Adrenal gland (tissue), 12 donors: ENCODE results near the gene IPPK. TPM values are rescaled to one million over a fixed set of nuclear protein-coding genes. Genes with fewer than 3 reads are reported as not detected.

Source experiments
- DNase-seq, 7 donors: peaks; one replicate each; pipeline ENCODE4 v3.0.0-alpha.2; 2019 to 2020
- H3K27ac ChIP-seq, 5 donors: fragments of 200-600 bp; sonication (generic) in 4 of 5; 1 replicate in 3 of 5; 2 replicates in 2 of 5; pipeline versions ENCODE4 v1.5.1 to v1.8.0; 2016 to 2020; ENCODE audit warnings: mild to moderate bottlenecking in 1 of 5
- H3K27me3 ChIP-seq: fragments of 200-600 bp; 2 replicates; pipeline ENCODE4 v1.8.0; 2021
- H3K36me3 ChIP-seq, 2 donors: fragments of 200-600 bp; replicated peaks in 1 of 2; 1 replicate in 1 of 2; 2 replicates in 1 of 2; pipeline versions ENCODE4 v1.5.1 to v1.8.0; 2018 to 2022
- H3K4me1 ChIP-seq, 2 donors: fragments of 200-600 bp; replicated peaks in 1 of 2; 1 replicate in 1 of 2; 2 replicates in 1 of 2; pipeline versions ENCODE4 v1.5.1 to v1.8.0; 2018 to 2021
- H3K4me3 ChIP-seq, 4 donors: fragments of 200-600 bp; sonication (generic) in 3 of 4; one replicate each; pipeline ENCODE4 v1.5.1; 2016 to 2018
- H3K9me3 ChIP-seq, 3 donors: fragments of 200-600 bp; sonication (generic) in 1 of 3; replicated peaks in 1 of 3; 1 replicate in 2 of 3; 2 replicates in 1 of 3; pipeline versions ENCODE4 v1.5.1 to v1.8.0; 2016 to 2021
- POLR2A ChIP-seq, 2 donors: fragments of 450-650 bp; IDR thresholded peaks; one replicate each; pipeline ENCODE4 v1.6.1; 2017; ENCODE audit warnings: antibody characterized with exemption in 2 of 2, mild to moderate bottlenecking in 2 of 2, moderate library complexity in 1 of 2
- WGBS, 4 donors: extraction: QIAGEN DNeasy Blood & Tissue Kit in 2 of 4; methylation state at CpG; one replicate each; pipeline versions ENCODE4 v1.1.5 to v1.1.7; 2013 to 2017; 5-methylcytosine and 5-hydroxymethylcytosine counted together
- intact Hi-C, 2 donors: fragments of 100-400 bp; cut with DNase I; formaldehyde crosslinking; loops; one replicate each; pipeline versions ENCODE4 v1.14.1 to v1.15.0; 2022 to 2023
- polyA plus RNA-seq, 3 donors: library from polyadenylated mRNA; stranded (reverse); fragments of 200-250 nt in 2 of 3; fragments of 350-450 nt in 1 of 3; fragmentation: Illumina TruSeq in 1 of 3; extraction: RNeasy Lipid Tissue Mini Kit (QIAGEN cat#74804) in 1 of 3; gene quantifications; one replicate each; pipeline ENCODE4 v1.2.3, GENCODE V29; 2013 to 2014
- total RNA-seq, 9 donors: library from RNA; depleted of rRNA in 4 of 9; stranded (reverse); fragments of >200 nt in 4 of 9; fragments of 120-200 nt in 1 of 9; fragmentation: NEBNext Ultra II Directional in 1 of 9; extraction: Animal tissue kit (Norgen Biotek cat#: 25700) in 1 of 9; gene quantifications; one replicate each; pipeline versions ENCODE4 v1.1.0 to v1.2.4, GENCODE V29; 2013 to 2023
- TF ChIP-seq, protein P1 (sequence below), 6 experiments: fragments of 450-650 bp in 4 of 6; fragments of 200-600 bp in 2 of 6; sonication (generic) in 1 of 6; IDR thresholded peaks; 1 replicate in 5 of 6; 2 replicates in 1 of 6; pipeline versions ENCODE4 v1.5.1 to v1.8.0; 2016 to 2021; ENCODE audit warnings: antibody characterized with exemption in 6 of 6, mild to moderate bottlenecking in 2 of 6, moderate library complexity in 1 of 6
- donor health status: healthy with polysubstance abuse.
- donor health status: Bipolar disorder and iron deficiency.
- donor health status: DM: yes; HTN: yes; CAD: no.
- donor health status: DM: no; HTN: no; CAD: no.
- donor health status: DM: no; HTN: no; CAD: no.
- donor health status: DM: yes; HTN: yes; CAD: no.

IPPK gene
- total and polyA plus RNA-seq, 12 donors: 2.9 to 22.2 (median 9.0) TPM

GRCh38 chr9:92655896-92656536 is 13.9 kb downstream of the IPPK start:
- WGBS, 4 donors: 92 to 95% (median 94%) methylated on average over 4 to 9 of the region's 9 CpGs
- intact Hi-C loops: no loop called here
- H3K27ac ChIP-seq: no peak overlapping the region
- DNase-seq: no peak
- TF ChIP-seq, protein P1, sequence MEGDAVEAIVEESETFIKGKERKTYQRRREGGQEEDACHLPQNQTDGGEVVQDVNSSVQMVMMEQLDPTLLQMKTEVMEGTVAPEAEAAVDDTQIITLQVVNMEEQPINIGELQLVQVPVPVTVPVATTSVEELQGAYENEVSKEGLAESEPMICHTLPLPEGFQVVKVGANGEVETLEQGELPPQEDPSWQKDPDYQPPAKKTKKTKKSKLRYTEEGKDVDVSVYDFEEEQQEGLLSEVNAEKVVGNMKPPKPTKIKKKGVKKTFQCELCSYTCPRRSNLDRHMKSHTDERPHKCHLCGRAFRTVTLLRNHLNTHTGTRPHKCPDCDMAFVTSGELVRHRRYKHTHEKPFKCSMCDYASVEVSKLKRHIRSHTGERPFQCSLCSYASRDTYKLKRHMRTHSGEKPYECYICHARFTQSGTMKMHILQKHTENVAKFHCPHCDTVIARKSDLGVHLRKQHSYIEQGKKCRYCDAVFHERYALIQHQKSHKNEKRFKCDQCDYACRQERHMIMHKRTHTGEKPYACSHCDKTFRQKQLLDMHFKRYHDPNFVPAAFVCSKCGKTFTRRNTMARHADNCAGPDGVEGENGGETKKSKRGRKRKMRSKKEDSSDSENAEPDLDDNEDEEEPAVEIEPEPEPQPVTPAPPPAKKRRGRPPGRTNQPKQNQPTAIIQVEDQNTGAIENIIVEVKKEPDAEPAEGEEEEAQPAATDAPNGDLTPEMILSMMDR (IDR thresholded peaks at IDR 0.05): no peak
- no peak for TF ChIP-seq POLR2A (IDR thresholded peaks at IDR 0.05)
- peaks cover 0 to 24% of the 10 kb centered on the region in 2 donors for H3K36me3 ChIP-seq
- no peaks in the 10 kb centered on the region for H3K9me3 ChIP-seq
- no peaks in the 10 kb centered on the region for H3K27me3 ChIP-seq
- peaks cover 0 to under 1% of the 10 kb centered on the region in 2 donors for H3K4me1 ChIP-seq
- no peak overlapping the region for H3K4me3 ChIP-seq

DNA sequence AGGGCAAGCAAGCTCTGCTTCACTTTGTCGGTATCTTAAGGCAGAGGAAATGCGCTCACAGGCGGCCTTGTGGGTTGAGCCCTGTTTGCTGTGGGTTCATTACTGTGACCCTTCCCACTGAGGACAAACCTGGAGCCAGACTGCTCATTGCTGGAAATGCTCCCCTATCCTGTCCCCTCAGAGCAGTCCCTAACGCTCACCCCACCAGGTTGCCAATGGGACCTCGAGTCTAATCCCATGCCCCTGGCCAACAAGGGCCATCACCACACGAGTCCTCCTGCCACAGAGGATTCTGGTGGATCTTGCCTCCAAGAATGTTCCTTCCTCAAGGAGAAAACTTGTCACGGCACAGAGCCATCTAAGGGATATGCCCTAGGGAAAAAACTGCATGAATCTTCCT is 14.6 kb downstream of the IPPK start:
- Histone ChIP-seq H3K4me3 (no peak overlapping the region), H3K27me3 (no peaks in the 10 kb centered on the region), H3K9me3 (no peaks in the 10 kb centered on the region), H3K36me3 (peaks cover 0 to 24% of the 10 kb centered on the region in 2 donors), H3K4me1 (no peaks in the 10 kb centered on the region), H3K27ac (no peak overlapping the region)
- 94 to 98% (median 96%) methylated on average over 4 to 7 of the region's 7 CpGs for WGBS, 4 donors
- intact Hi-C loops: no loop called here
- TF ChIP-seq, protein P1 (IDR thresholded peaks at IDR 0.05): no peak
- no peak for TF ChIP-seq POLR2A (IDR thresholded peaks at IDR 0.05)
- no peak for DNase-seq

- DNase-seq: peak in 1 of 7 donors; percentile 36
- 91 to 94% (median 92%) methylated on average over 11 to 19 of the region's 19 CpGs for WGBS, 4 donors
Measured at GRCh38 chr9:92654481-92655301, 15.2 kb downstream of the IPPK start.

DNA sequence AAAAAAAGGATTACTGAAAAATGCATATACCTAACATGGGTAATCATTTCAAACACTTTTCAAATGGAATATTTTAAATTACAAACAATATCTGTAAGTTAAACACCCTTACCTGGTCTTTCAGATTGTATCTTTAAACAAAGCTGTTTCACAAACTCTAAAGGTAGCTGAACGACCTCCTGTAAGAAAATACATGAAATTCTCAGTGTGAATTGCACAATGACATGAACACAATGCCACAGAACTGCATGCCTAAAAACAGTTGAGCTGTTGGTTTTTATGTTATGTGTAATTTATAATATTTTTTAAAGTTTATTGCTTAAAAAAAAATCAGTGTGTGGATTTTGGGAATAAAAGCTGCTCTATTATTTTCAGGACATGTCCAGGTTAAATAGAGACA is 17.5 kb downstream of the IPPK start:
- WGBS, 4 donors: 70 to 80% (median 77%) methylated on average over 1 of the region's 1 CpG
- Histone ChIP-seq H3K27ac (no peak overlapping the region), H3K4me1 (peaks cover 9 to 11% of the 10 kb centered on the region in 2 donors), H3K4me3 (no peak overlapping the region), H3K9me3 (no peaks in the 10 kb centered on the region), H3K27me3 (no peaks in the 10 kb centered on the region), H3K36me3 (peaks cover 0 to 20% of the 10 kb centered on the region in 2 donors)
- intact Hi-C loops: no loop called here
- no peak for DNase-seq
- TF ChIP-seq POLR2A (IDR thresholded peaks at IDR 0.05): no peak
- TF ChIP-seq, protein P1 (IDR thresholded peaks at IDR 0.05): no peak

More at GRCh38 chr9:92654481-92655301, 15.2 kb downstream of the IPPK start:
- H3K36me3 ChIP-seq: peaks cover 0 to 24% of the 10 kb centered on the region in 2 donors
- TF ChIP-seq, protein P1 (IDR thresholded peaks at IDR 0.05): no peak
- TF ChIP-seq POLR2A (IDR thresholded peaks at IDR 0.05): no peak
- intact Hi-C loops: no loop called here
- H3K4me3 ChIP-seq: no peak overlapping the region
- H3K9me3 ChIP-seq: no peaks in the 10 kb centered on the region
- no peaks in the 10 kb centered on the region for H3K4me1 ChIP-seq
- H3K27me3 ChIP-seq: no peaks in the 10 kb centered on the region
- H3K27ac ChIP-seq: no peak overlapping the region
